Adipocyte (in vitro differentiated cells): ENCODE measurements around the gene TTC9C.
A peak's percentile ranks its signal among the peaks of the same experiment; 100 is the strongest.
"Not testable (repeated sequence)": the region's sequence is repeated elsewhere in the genome, so short reads cannot be mapped to it uniquely, and the experiment has no call there.

Experiments used
- DNase-seq: peaks from one replicate; pipeline ENCODE4 v3.0.0-alpha.2; 2015; ENCODE audit warnings: low read depth
- H3K27me3 ChIP-seq: replicated peaks from 2 replicates; pipeline ENCODE4 v1.7.0; 2013; ENCODE audit warnings: mild to moderate bottlenecking, low read length, moderate library complexity; ENCODE audit not compliant: control insufficient read depth, insufficient read depth
- H3K36me3 ChIP-seq: 2 replicates; pipeline ENCODE4 v1.7.0; 2013; ENCODE audit warnings: low read length, mild to moderate bottlenecking, moderate library complexity; ENCODE audit not compliant: control insufficient read depth, insufficient read depth, severe bottlenecking
- H3K4me1 ChIP-seq: 2 replicates; pipeline ENCODE4 v1.7.0; 2013; ENCODE audit warnings: mild to moderate bottlenecking, low read length, moderate library complexity; ENCODE audit not compliant: control insufficient read depth, insufficient read depth
- H3K4me3 ChIP-seq: 2 replicates; pipeline ENCODE4 v1.7.0; 2013; ENCODE audit warnings: mild to moderate bottlenecking, low read length, moderate library complexity
- H3K9ac ChIP-seq: 2 replicates; pipeline ENCODE4 v1.7.0; 2013; ENCODE audit warnings: mild to moderate bottlenecking, low read length, moderate library complexity
- H3K9me3 ChIP-seq: 2 replicates; pipeline ENCODE4 v1.7.0; 2013; ENCODE audit warnings: mild to moderate bottlenecking, low read length, moderate library complexity; ENCODE audit not compliant: control insufficient read depth

The TTC9C gene

DNA sequence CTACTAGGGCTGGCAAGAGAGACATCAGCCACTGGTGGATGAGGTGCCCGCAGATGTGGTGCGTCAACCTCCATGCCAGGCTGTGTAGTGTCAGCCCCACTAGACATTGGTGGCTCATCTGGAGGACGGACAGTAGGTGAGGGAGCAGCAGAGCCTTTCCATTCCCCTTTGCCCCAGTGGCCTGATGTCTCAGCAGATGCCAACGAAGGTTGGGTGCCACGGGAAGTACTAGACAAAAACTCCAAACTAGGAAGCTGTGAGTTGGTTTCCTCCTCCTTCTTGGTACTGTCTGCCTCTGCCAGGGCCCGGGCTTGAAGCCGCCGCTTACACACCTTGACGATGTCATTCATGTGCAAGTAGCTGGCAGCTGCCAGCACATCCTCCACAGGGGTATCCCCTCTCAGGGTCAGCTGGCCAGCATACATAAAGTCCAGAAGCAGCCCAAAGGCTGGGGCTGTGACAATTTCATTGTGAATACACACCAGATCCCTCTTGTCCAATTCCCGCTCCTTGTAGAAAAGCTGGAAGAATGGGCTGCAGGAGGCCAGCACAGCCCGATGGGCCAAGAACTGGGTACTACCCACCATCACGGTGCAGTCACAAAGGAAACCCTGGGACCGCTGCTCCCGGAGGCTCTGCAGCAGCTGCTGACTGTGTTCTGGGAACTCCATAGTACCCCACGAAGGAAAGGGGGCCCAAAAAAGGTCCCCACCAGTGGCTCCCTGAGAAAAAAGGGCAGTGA lies 24.9 kb downstream of the TTC9C start:
- no peaks in the 10 kb centered on the region for H3K36me3 ChIP-seq
- H3K9ac ChIP-seq = peak overlapping the region; percentile 91
- peak overlapping the region; percentile 83 for H3K4me3 ChIP-seq
- H3K9me3 ChIP-seq = no peaks in the 10 kb centered on the region
- no peak for DNase-seq
- H3K4me1 ChIP-seq = peaks cover 11% of the 10 kb centered on the region
- no peaks in the 10 kb centered on the region for H3K27me3 ChIP-seq

DNA sequence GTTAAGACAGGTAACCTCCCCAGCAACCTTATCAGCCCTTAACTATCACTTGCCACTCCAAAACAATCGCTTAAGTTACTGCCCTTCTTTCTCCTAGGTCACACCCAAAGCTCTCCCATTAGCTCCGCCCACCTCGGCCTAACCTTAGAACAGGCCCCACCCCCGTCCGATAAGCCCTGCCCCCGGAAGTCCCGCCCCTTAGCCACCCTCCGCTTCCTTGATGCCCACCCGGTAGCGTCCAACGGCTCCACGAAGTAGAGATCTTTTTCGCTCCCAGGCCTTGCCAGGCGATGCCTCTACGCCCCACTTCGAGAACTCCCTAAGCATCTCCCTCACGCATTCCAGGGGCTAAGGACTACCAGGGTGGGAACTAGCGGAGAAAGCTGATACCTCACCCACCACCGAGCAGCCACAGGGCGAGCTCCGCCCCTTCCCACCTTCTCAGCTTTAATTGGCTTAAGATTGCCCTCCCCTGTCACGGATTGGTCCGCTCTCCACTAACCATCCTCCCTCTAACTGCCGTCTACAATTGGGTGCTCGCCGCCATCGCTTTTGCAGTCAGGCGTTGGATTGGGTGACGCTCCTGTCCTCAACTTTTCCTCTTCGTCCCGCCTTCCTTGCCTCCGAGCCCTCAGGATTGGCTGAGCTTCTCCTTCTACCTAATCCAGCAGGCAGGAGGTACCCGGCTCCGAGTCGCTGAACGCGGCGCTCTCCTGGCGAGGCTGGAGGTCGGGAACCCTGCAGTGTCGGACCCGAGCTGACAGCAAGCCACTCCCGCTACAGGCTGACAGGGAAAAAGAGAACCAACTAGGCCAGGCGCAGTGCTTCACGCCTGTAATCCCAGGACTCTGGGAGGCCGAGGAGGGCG lies 25.7 kb downstream of the TTC9C start, which contains the start of gene ZBTB3:
Gene ZBTB3 (minus strand): TSS at position 425 of the 868 bp plus-strand sequence. CDS start 496 bp downstream, outside the sequence.
- H3K36me3 ChIP-seq = no peaks in the 10 kb centered on the region
- peaks cover 11% of the 10 kb centered on the region for H3K4me1 ChIP-seq
- peak within 1 kb of the TSS; percentile 91 for H3K9ac ChIP-seq
- no peaks in the 10 kb centered on the region for H3K9me3 ChIP-seq
- peak; percentile 99 for DNase-seq
- H3K4me3 ChIP-seq = peak within 1 kb of the TSS; percentile 83
- H3K27me3 ChIP-seq = no peaks in the 10 kb centered on the region

DNA sequence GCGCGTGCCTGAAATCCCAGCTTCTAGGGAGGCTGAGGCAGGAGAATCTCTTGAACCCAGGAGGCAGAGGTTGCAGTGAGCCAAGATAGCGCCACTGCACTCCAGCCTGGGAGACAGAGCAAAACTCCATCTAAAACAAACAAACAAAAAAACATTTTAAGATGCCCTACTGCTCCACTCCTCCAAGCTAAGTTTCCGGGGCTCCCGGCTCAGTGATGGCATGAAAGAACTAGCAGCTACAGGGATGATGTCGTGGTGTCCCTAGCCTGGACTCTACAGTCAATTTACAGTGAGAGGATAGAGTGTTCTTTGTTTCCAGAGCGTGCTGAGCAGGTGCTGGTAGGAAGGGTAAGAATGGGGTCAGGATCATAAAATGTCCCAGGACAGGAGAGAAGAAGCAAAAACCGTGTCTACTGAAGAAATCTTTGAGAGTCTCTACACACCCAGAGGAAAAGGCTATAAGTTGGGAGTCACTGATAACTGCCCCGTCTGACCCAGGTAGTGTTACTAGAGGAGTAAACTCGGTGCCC lies 26.9 kb downstream of the TTC9C start:
- Histone ChIP-seq H3K27me3 (no peaks in the 10 kb centered on the region), H3K9me3 (no peaks in the 10 kb centered on the region), H3K4me3 (no peak overlapping the region), H3K9ac (no peak overlapping the region), H3K4me1 (peaks cover 11% of the 10 kb centered on the region), H3K36me3 (no peaks in the 10 kb centered on the region)
- no peak for DNase-seq

- Histone ChIP-seq H3K9ac (no peak overlapping the region), H3K36me3 (no peaks in the 10 kb centered on the region), H3K27me3 (no peaks in the 10 kb centered on the region), H3K9me3 (no peaks in the 10 kb centered on the region), H3K4me3 (no peak overlapping the region), H3K4me1 (peaks cover 16% of the 10 kb centered on the region)
- no peak for DNase-seq
These were observed 29.8 kb downstream of the TTC9C start for GRCh38 chr11:62757846-62758788.

- Histone ChIP-seq H3K4me3 (peak overlapping the region; percentile 93), H3K4me1 (peaks cover 11% of the 10 kb centered on the region)
- not testable (repeated sequence) for H3K27me3 ChIP-seq, H3K9me3 ChIP-seq, H3K9ac ChIP-seq, DNase-seq, H3K36me3 ChIP-seq
These were observed 32.6 kb downstream of the TTC9C start for GRCh38 chr11:62760867-62761227.

GRCh38 chr11:62770778-62771143 lies 42.5 kb downstream of the TTC9C start:
- Histone ChIP-seq H3K36me3 (peaks cover 21% of the 10 kb centered on the region), H3K4me3 (peak overlapping the region; percentile 85), H3K9me3 (no peaks in the 10 kb centered on the region), H3K4me1 (peaks cover 19% of the 10 kb centered on the region), H3K9ac (peak overlapping the region; percentile 80), H3K27me3 (no peaks in the 10 kb centered on the region)
- no peak for DNase-seq

DNA sequence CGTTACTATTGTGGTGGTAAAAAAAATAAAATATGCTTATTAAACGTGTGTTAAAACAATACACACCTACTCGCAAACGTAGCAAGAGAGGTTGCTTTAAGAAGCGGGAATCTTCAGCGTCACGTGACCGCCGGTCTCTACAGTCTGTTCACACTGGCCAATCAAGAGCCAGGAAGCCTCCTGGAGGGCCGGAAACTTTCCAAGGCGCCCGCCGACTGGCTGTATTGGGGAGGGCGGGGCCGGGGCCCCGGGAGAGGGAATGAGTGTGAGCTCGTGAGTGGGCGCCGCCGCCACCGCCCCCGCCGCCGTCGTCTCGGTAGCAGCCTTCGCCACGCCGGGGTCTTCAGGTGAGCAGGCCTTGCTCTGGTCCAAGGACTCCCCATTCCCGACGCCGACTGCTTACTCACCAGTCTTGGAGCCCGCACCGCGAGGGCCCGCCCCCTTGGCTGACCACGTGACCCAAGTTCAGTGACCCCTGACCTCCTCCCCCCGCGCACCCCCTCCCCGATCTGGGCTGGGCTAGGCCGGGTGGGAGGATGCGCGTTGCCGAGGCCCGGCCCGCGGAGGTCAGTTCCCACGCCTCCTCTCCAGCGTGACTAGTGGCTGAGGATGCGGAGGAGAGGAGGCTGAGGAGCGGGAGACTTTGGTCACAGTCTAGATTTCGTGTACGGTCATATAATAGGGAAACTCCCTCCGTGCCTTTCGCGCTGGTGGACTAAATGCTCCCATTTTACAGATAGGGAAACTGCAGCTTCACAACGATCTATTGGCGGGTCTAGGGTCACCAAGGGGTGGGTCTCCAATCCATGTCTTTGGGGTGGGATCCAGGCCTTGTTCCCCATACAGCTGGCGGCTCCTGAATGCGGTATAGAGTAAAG lies 43.1 kb downstream of the TTC9C start, which contains the start of gene TAF6L:
Gene TAF6L (plus strand): TSS at position 253 of the 878 bp plus-strand sequence. CDS start 4,388 bp downstream, outside the sequence.
- H3K9ac ChIP-seq = peak within 1 kb of the TSS; percentile 80
- H3K27me3 ChIP-seq = no peaks in the 10 kb centered on the region
- DNase-seq = peak; percentile 99
- peaks cover 19% of the 10 kb centered on the region for H3K4me1 ChIP-seq
- peak within 1 kb of the TSS; percentile 85 for H3K4me3 ChIP-seq
- peaks cover 21% of the 10 kb centered on the region for H3K36me3 ChIP-seq
- no peaks in the 10 kb centered on the region for H3K9me3 ChIP-seq

- H3K27me3 ChIP-seq = no peaks in the 10 kb centered on the region
- H3K9ac ChIP-seq = no peak overlapping the region
- H3K36me3 ChIP-seq = peaks cover 28% of the 10 kb centered on the region
- DNase-seq = no peak
- H3K4me3 ChIP-seq = no peak overlapping the region
- no peaks in the 10 kb centered on the region for H3K9me3 ChIP-seq
- peaks cover 19% of the 10 kb centered on the region for H3K4me1 ChIP-seq
These were observed 46.1 kb downstream of the TTC9C start for GRCh38 chr11:62774407-62774806.

DNA sequence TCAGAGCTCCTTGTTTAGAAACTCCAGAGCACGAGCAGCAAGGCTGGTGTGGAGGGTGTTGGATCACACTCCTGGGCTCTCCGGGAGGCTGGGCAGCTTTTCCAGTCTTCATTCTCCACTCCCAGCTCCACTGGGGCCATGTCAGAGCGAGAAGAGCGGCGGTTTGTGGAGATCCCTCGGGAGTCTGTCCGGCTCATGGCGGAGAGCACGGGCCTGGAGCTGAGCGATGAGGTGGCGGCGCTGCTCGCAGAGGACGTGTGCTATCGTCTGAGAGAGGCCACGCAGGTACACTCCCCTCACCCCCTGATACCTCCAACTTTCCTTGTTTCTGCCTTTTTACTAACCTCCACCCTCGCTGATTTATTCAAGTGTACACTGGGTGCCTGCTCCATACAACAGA lies 47.4 kb downstream of the TTC9C start:
- Histone ChIP-seq H3K36me3 (peaks cover 32% of the 10 kb centered on the region), H3K4me3 (no peak overlapping the region), H3K9ac (no peak overlapping the region), H3K9me3 (no peaks in the 10 kb centered on the region), H3K27me3 (no peaks in the 10 kb centered on the region), H3K4me1 (peaks cover 9% of the 10 kb centered on the region)
- no peak for DNase-seq

DNA sequence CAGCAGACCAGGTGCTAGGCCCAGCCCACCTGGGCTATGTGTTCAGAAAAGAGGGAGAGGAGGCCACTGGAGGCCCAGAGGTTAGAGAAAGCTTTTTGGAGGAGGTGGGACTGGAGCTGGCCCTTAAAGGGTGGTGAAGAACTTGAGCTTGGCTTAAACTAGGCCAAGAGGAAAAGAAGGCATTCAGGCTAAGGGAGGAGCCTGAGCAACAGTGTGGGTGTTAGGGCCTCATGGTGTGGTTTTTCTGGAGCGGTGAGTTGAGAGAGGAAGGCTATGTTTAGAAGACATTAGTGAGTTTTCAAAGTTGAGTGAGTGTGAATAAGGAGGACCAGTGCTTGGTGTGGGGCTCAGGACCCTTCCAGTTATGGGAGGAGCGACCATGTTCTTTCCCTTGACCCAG lies 49.1 kb downstream of the TTC9C start:
- Histone ChIP-seq H3K4me1 (no peaks in the 10 kb centered on the region), H3K9me3 (no peaks in the 10 kb centered on the region), H3K36me3 (peaks cover 41% of the 10 kb centered on the region), H3K4me3 (no peak overlapping the region), H3K9ac (no peak overlapping the region), H3K27me3 (no peaks in the 10 kb centered on the region)
- no peak for DNase-seq
